Keratinocyte (primary cell): ENCODE data around the gene ZNF32. TPM values are rescaled to one million over a fixed set of nuclear protein-coding genes. Genes with fewer than 3 reads are reported as not detected.
"Not testable (repeated sequence)": the region's sequence is repeated elsewhere in the genome, so short reads cannot be mapped to it uniquely, and the experiment has no call there.

Experiments
- DNase-seq: peaks from one replicate; pipeline ENCODE4 v3.0.0-alpha.2; 2011; ENCODE audit warnings: low read depth, missing footprints, low spot score
- FAIRE-seq: peaks from 2 replicates; lab custom pipeline; 2011; peaks lifted over from hg19 to GRCh38; lab: Jason Lieb, UNC
- H2AFZ ChIP-seq: 2 replicates; pipeline ENCODE4 v1.6.0; 2012; ENCODE audit warnings: low read length, control low read depth, inconsistent platforms; ENCODE audit not compliant: control insufficient read depth
- H3K27ac ChIP-seq: 2 replicates; pipeline ENCODE4 v1.5.1; 2011; ENCODE audit warnings: low read length; ENCODE audit not compliant: control insufficient read depth, insufficient read depth
- H3K27me3 ChIP-seq: 3 replicates; pipeline ENCODE4 v1.6.0; 2011; ENCODE audit warnings: low read length; ENCODE audit not compliant: control insufficient read depth, insufficient read depth; ENCODE audit errors: extremely low read depth
- H3K36me3 ChIP-seq, 2 experiments: 2 replicates in 1 of 2; 3 replicates in 1 of 2; pipeline ENCODE4 v1.5.1; 2011; ENCODE audit warnings: low read length in 2 of 2, mild to moderate bottlenecking in 1 of 2; ENCODE audit not compliant: control insufficient read depth in 2 of 2, insufficient read depth in 2 of 2; ENCODE audit errors: extremely low read depth in 1 of 2
- H3K4me1 ChIP-seq: 3 replicates; pipeline ENCODE4 v1.5.1; 2011; ENCODE audit warnings: low read length; ENCODE audit not compliant: control insufficient read depth, insufficient read depth; ENCODE audit errors: extremely low read depth
- H3K4me2 ChIP-seq: 3 replicates; pipeline ENCODE4 v1.6.0; 2011; ENCODE audit warnings: low read depth, low read length; ENCODE audit not compliant: control insufficient read depth, insufficient read depth; ENCODE audit errors: extremely low read depth
- H3K4me3 ChIP-seq, 3 experiments: fragments of 200-600 bp in 1 of 3; sonication (generic) in 1 of 3; 2 replicates in 2 of 3; 3 replicates in 1 of 3; pipeline ENCODE4 v1.5.1; 2011 to 2016; ENCODE audit warnings: low read length in 3 of 3, mild to moderate bottlenecking in 3 of 3, control low read depth in 2 of 3, inconsistent platforms in 1 of 3, low read depth in 1 of 3, mixed read lengths in 1 of 3, mixed run types in 1 of 3, moderate library complexity in 1 of 3; ENCODE audit not compliant: control insufficient read depth in 2 of 3, insufficient read depth in 2 of 3; ENCODE audit errors: extremely low read depth in 1 of 3
- H3K79me2 ChIP-seq: 2 replicates; pipeline ENCODE4 v1.6.0; 2012; ENCODE audit warnings: low read length; ENCODE audit not compliant: control insufficient read depth, insufficient read depth
- H3K9ac ChIP-seq: 3 replicates; pipeline ENCODE4 v1.6.0; 2011; ENCODE audit warnings: low read length; ENCODE audit not compliant: control insufficient read depth, insufficient read depth; ENCODE audit errors: extremely low read depth
- H3K9me1 ChIP-seq: 3 replicates; pipeline ENCODE4 v1.6.0; 2011; ENCODE audit warnings: low read length; ENCODE audit not compliant: control insufficient read depth, insufficient read depth; ENCODE audit errors: extremely low read depth
- H3K9me3 ChIP-seq: 2 replicates; pipeline ENCODE4 v1.5.1; 2012; ENCODE audit warnings: low read depth, low read length; ENCODE audit not compliant: control insufficient read depth
- H4K20me1 ChIP-seq: 3 replicates; pipeline ENCODE4 v1.6.0; 2011; ENCODE audit warnings: low read length; ENCODE audit not compliant: control insufficient read depth, insufficient read depth; ENCODE audit errors: extremely low read depth
- CTCF ChIP-seq, 3 experiments: IDR thresholded peaks in 1 of 3; conservative IDR thresholded peaks in 1 of 3; optimal IDR thresholded peaks in 1 of 3; 2 replicates in 2 of 3; 3 replicates in 1 of 3; pipeline versions ENCODE3 to v1.5.1; 2011; ENCODE audit warnings: low read length in 3 of 3, mild to moderate bottlenecking in 3 of 3, moderate library complexity in 2 of 3, control low read depth in 1 of 3, inconsistent platforms in 1 of 3; ENCODE audit not compliant: insufficient read depth in 2 of 3; ENCODE audit errors: extremely low read depth in 1 of 3
- EZH2 ChIP-seq: IDR thresholded peaks from one replicate; pipeline ENCODE4 v1.6.1; 2012; ENCODE audit warnings: inconsistent platforms, mild to moderate bottlenecking, low read length, moderate library complexity
- dilution Hi-C: fragments of 300-500 bp; cut with MboI; formaldehyde crosslinking; loops from one replicate; pipeline ENCODE4 v1.7.0; 2020; ENCODE audit warnings: low sequenced_read_pairs; ENCODE audit not compliant: extremely low pct_ligation_motif_present
- polyA plus RNA-seq, 5 experiments: library from polyadenylated mRNA; depleted of rRNA in 3 of 5; stranded (reverse) in 3 of 5; stranded (forward) in 1 of 5; unstranded in 1 of 5; fragments of >200 nt; gene quantifications; 1 replicate in 1 of 5; 2 replicates in 3 of 5; 3 replicates in 1 of 5; pipeline versions ENCODE4 v1.2.1 to v1.2.3, GENCODE V29; 2011 to 2012; ENCODE audit warnings: missing spikeins in 2 of 5, low read depth in 1 of 5, low replicate concordance in 1 of 5

Gene ZNF32
- polyA plus RNA-seq, 1 donor (not counting 4 experiments of a cell fraction or from before 2014, with no cell fraction given) = 25.6 TPM

GRCh38 chr10:43605850-43606322 lies 42.8 kb downstream of the ZNF32 start:
- FAIRE-seq (no peak), DNase-seq (no peak)
- H3K4me3 ChIP-seq = peak overlapping the region; percentile 66 to 72 (median 71)
- dilution Hi-C loops = no loop called here
- peaks cover 3% of the 10 kb centered on the region for H3K4me1 ChIP-seq
- H3K27me3 ChIP-seq = no peaks in the 10 kb centered on the region
- no peak overlapping the region for H3K27ac ChIP-seq
- TF ChIP-seq CTCF (optimal IDR thresholded peaks at IDR 0.05 in 1 of 3, IDR thresholded peaks at IDR 0.05 in 1 of 3, conservative IDR thresholded peaks at IDR 0.05 in 1 of 3; ENCODE audit: extremely low read depth in 1 of 3, insufficient read depth in 2 of 3, low read length in 3 of 3) (no peak), EZH2 (no peak)
- no peaks in the 10 kb centered on the region for H3K9me1 ChIP-seq
- peaks cover 2% of the 10 kb centered on the region for H3K9me3 ChIP-seq
- H3K9ac ChIP-seq = no peak overlapping the region
- no peaks in the 10 kb centered on the region for H4K20me1 ChIP-seq
- no peaks in the 10 kb centered on the region for H3K79me2 ChIP-seq
- peak overlapping the region; percentile 86 for H2AFZ ChIP-seq
- H3K4me2 ChIP-seq = peak overlapping the region; percentile 86
- H3K36me3 ChIP-seq = peaks cover 2 to 3% of the 10 kb centered on the region in 2 experiments

- H3K4me3 ChIP-seq, H3K4me1 ChIP-seq, H3K9me1 ChIP-seq, H2AFZ ChIP-seq, dilution Hi-C loops, DNase-seq, H3K36me3 ChIP-seq, H3K27me3 ChIP-seq, H3K79me2 ChIP-seq, H3K27ac ChIP-seq, FAIRE-seq, H3K9ac ChIP-seq, H3K9me3 ChIP-seq, H3K4me2 ChIP-seq, H4K20me1 ChIP-seq: not testable (repeated sequence)
Measured at GRCh38 chr10:43601576-43601975, 47.1 kb downstream of the ZNF32 start.

- no peak overlapping the region for H3K9ac ChIP-seq
- no peaks in the 10 kb centered on the region for H3K9me1 ChIP-seq
- H3K9me3 ChIP-seq = peaks cover 2% of the 10 kb centered on the region
- DNase-seq = no peak
- TF ChIP-seq CTCF (optimal IDR thresholded peaks at IDR 0.05 in 1 of 3, IDR thresholded peaks at IDR 0.05 in 1 of 3, conservative IDR thresholded peaks at IDR 0.05 in 1 of 3; ENCODE audit: extremely low read depth in 1 of 3, insufficient read depth in 2 of 3, low read length in 3 of 3) = no peak
- TF ChIP-seq EZH2 = no peak
- H2AFZ ChIP-seq = no peak overlapping the region
- no peak overlapping the region for H3K4me2 ChIP-seq
- H3K27ac ChIP-seq = no peak overlapping the region
- H3K4me1 ChIP-seq = peaks cover 3% of the 10 kb centered on the region
- dilution Hi-C loops = no loop called here
- no peaks in the 10 kb centered on the region for H4K20me1 ChIP-seq
- H3K4me3 ChIP-seq = no peak overlapping the region
- no peaks in the 10 kb centered on the region for H3K27me3 ChIP-seq
- H3K79me2 ChIP-seq = no peaks in the 10 kb centered on the region
- no peak for FAIRE-seq
- no peaks in the 10 kb centered on the region for H3K36me3 ChIP-seq
Measured at GRCh38 chr10:43599333-43599732, 49.3 kb downstream of the ZNF32 start.
